ENCODE measurements around the gene GTF2H2C. TPM values are rescaled to one million over a fixed set of nuclear protein-coding genes. Genes with fewer than 3 reads are reported as not detected.
"Not testable (repeated sequence)": the region's sequence is repeated elsewhere in the genome, so short reads cannot be mapped to it uniquely, and the experiment has no call there.

The GTF2H2C gene
- total and polyA plus RNA-seq, 9 of the 15 experiments (the other 6 are each of a cell fraction or from before 2014, with no cell fraction given): 55.6 to 108 (median 87.7) TPM

- CTCF ChIA-PET (ENCODE audit: low intra/inter-chr PET ratio); H3K27ac ChIP-seq (ENCODE audit: extremely low read depth, low read depth, low read length); H3K9me1 ChIP-seq (ENCODE audit: control insufficient read depth, insufficient read depth, low read length); H3K9ac ChIP-seq (ENCODE audit: insufficient read depth in 1 of 2, low read depth in 2 of 2, low read length in 2 of 2); H3K27me3 ChIP-seq (ENCODE audit: control insufficient read depth in 2 of 2, insufficient read depth in 2 of 2, low read length in 2 of 2); H3K79me2 ChIP-seq (ENCODE audit: control insufficient read depth, insufficient read depth, low read length); intact Hi-C loops (cut with micrococcal nuclease); H3K4me1 ChIP-seq (replicated peaks in 1 of 2; ENCODE audit: control insufficient read depth in 2 of 2, insufficient read depth in 2 of 2, low read length in 2 of 2); H3K9me3 ChIP-seq (replicated peaks; ENCODE audit: control insufficient read depth, insufficient read depth, low read depth, low read length); H3K4me3 ChIP-seq; FAIRE-seq; H3K4me2 ChIP-seq (ENCODE audit: insufficient read depth, low read length); BruUV-seq (replicated peaks); H2AFZ ChIP-seq (ENCODE audit: low read depth, low read length); POLR2A ChIA-PET; H3K36me3 ChIP-seq (ENCODE audit: control insufficient read depth, insufficient read depth, low read length); H4K20me1 ChIP-seq (replicated peaks; ENCODE audit: control insufficient read depth, insufficient read depth, low read length); DNase-seq (ENCODE audit: extremely low read depth in 1 of 4, low spot score in 3 of 4): not testable (repeated sequence)
- in situ Hi-C loops (cut with MboI): loop anchor here (5.0 kb wide), 1 partner anchor 1403 kb away; no protein-coding TSS in a partner anchor
- ATAC-seq: peak; percentile 42; the same call in 1 of the 3 replicates
- no CpG with 5 or more reads among the region's 6 CpGs for WGBS (ENCODE audit: insufficient coverage, low coverage, missing lambda C conversion rate)
Observed at GRCh38 chr5:69608861-69609496, 49.0 kb downstream of the GTF2H2C start.

- H3K4me1 ChIP-seq (replicated peaks in 1 of 2; ENCODE audit: control insufficient read depth in 2 of 2, insufficient read depth in 2 of 2, low read length in 2 of 2); H3K9me1 ChIP-seq (ENCODE audit: control insufficient read depth, insufficient read depth, low read length); in situ Hi-C loops (cut with MboI); H3K27ac ChIP-seq (ENCODE audit: extremely low read depth, low read depth, low read length); H3K4me2 ChIP-seq (ENCODE audit: insufficient read depth, low read length); DNase-seq (ENCODE audit: extremely low read depth in 1 of 4, low spot score in 3 of 4); BruUV-seq (replicated peaks); H4K20me1 ChIP-seq (replicated peaks; ENCODE audit: control insufficient read depth, insufficient read depth, low read length); intact Hi-C loops (cut with micrococcal nuclease); H3K9ac ChIP-seq (ENCODE audit: insufficient read depth in 1 of 2, low read depth in 2 of 2, low read length in 2 of 2); H2AFZ ChIP-seq (ENCODE audit: low read depth, low read length); H3K4me3 ChIP-seq; FAIRE-seq; CTCF ChIA-PET (ENCODE audit: low intra/inter-chr PET ratio); H3K27me3 ChIP-seq (ENCODE audit: control insufficient read depth in 2 of 2, insufficient read depth in 2 of 2, low read length in 2 of 2); H3K79me2 ChIP-seq (ENCODE audit: control insufficient read depth, insufficient read depth, low read length); H3K36me3 ChIP-seq (ENCODE audit: control insufficient read depth, insufficient read depth, low read length); POLR2A ChIA-PET; H3K9me3 ChIP-seq (replicated peaks; ENCODE audit: control insufficient read depth, insufficient read depth, low read depth, low read length): not testable (repeated sequence)
- ATAC-seq: peak; percentile 70
- no CpG with 5 or more reads among the region's 7 CpGs for WGBS (ENCODE audit: insufficient coverage, low coverage, missing lambda C conversion rate)
Observed at GRCh38 chr5:69614843-69615242, 54.9 kb downstream of the GTF2H2C start.

GRCh38 chr5:69631879-69632278 lies 71.9 kb downstream of the GTF2H2C start:
- POLR2A ChIA-PET; BruUV-seq (replicated peaks); H3K27ac ChIP-seq (ENCODE audit: extremely low read depth, low read depth, low read length); H3K36me3 ChIP-seq (ENCODE audit: control insufficient read depth, insufficient read depth, low read length); CTCF ChIA-PET (ENCODE audit: low intra/inter-chr PET ratio); H3K9me1 ChIP-seq (ENCODE audit: control insufficient read depth, insufficient read depth, low read length); DNase-seq (ENCODE audit: extremely low read depth in 1 of 4, low spot score in 3 of 4); ATAC-seq; intact Hi-C loops (cut with micrococcal nuclease); H3K4me2 ChIP-seq (ENCODE audit: insufficient read depth, low read length); H3K27me3 ChIP-seq (ENCODE audit: control insufficient read depth in 2 of 2, insufficient read depth in 2 of 2, low read length in 2 of 2); H2AFZ ChIP-seq (ENCODE audit: low read depth, low read length); H3K4me3 ChIP-seq; H3K4me1 ChIP-seq (replicated peaks in 1 of 2; ENCODE audit: control insufficient read depth in 2 of 2, insufficient read depth in 2 of 2, low read length in 2 of 2); H4K20me1 ChIP-seq (replicated peaks; ENCODE audit: control insufficient read depth, insufficient read depth, low read length); FAIRE-seq; H3K79me2 ChIP-seq (ENCODE audit: control insufficient read depth, insufficient read depth, low read length); H3K9ac ChIP-seq (ENCODE audit: insufficient read depth in 1 of 2, low read depth in 2 of 2, low read length in 2 of 2); H3K9me3 ChIP-seq (replicated peaks; ENCODE audit: control insufficient read depth, insufficient read depth, low read depth, low read length): not testable (repeated sequence)
- in situ Hi-C loops (cut with MboI): loop anchor here (25.0 kb wide), 1 partner anchor 1855 kb away; no protein-coding TSS in a partner anchor
- 100% methylated on average over 6 of the region's 9 CpGs for WGBS (ENCODE audit: insufficient coverage, low coverage, missing lambda C conversion rate)

All from K562 (cell line).